Transverse colon (tissue), 4 donors: ENCODE data around the gene STAT6. TPM values are rescaled to one million over a fixed set of nuclear protein-coding genes. Genes with fewer than 3 reads are reported as not detected.
"Not testable (repeated sequence)": the region's sequence is repeated elsewhere in the genome, so short reads cannot be mapped to it uniquely, and the experiment has no call there.

Experiments used
- DNase-seq: peaks from one replicate; pipeline ENCODE4 v3.0.0-alpha.2; 2019
- H3K27ac ChIP-seq, 4 donors: fragments of 200-600 bp; sonication (generic); 2 replicates each; pipeline ENCODE4 v1.5.1; 2016 to 2018; ENCODE audit warnings: inconsistent platforms in 4 of 4
- H3K27me3 ChIP-seq: fragments of 200-600 bp; sonication (generic); 2 replicates; pipeline ENCODE4 v1.5.1; 2017; ENCODE audit warnings: inconsistent platforms
- H3K36me3 ChIP-seq, 4 donors: fragments of 200-600 bp; sonication (generic); 2 replicates each; pipeline ENCODE4 v1.5.1; 2017 to 2019; ENCODE audit warnings: inconsistent platforms in 4 of 4
- H3K4me1 ChIP-seq, 4 donors: fragments of 200-600 bp; sonication (generic); 2 replicates each; pipeline ENCODE4 v1.5.1; 2017 to 2020; ENCODE audit warnings: inconsistent platforms in 4 of 4
- H3K4me3 ChIP-seq, 4 donors: fragments of 200-600 bp; sonication (generic); 1 replicate in 1 of 4; 2 replicates in 3 of 4; pipeline versions ENCODE4 v1.5.1 to v1.6.1; 2017 to 2019; ENCODE audit warnings: inconsistent platforms in 4 of 4
- H3K9me3 ChIP-seq, 2 donors: fragments of 200-600 bp; sonication (generic); 2 replicates each; pipeline ENCODE4 v1.5.1; 2017 to 2019; ENCODE audit warnings: inconsistent platforms in 2 of 2
- CTCF ChIP-seq, 5 experiments: fragments of 200-600 bp in 3 of 5; fragments of 450-650 bp in 2 of 5; sonication (generic) in 3 of 5; IDR thresholded peaks; 1 replicate in 2 of 5; 2 replicates in 3 of 5; pipeline ENCODE4 v1.5.1; 2016 to 2017; ENCODE audit warnings: antibody characterized with exemption in 5 of 5, inconsistent platforms in 3 of 5, mild to moderate bottlenecking in 2 of 5, moderate library complexity in 1 of 5
- EP300 ChIP-seq: sonication (generic); formaldehyde crosslinking; IDR thresholded peaks from one replicate; pipeline ENCODE4 v1.6.1; 2017; ENCODE audit warnings: antibody characterized with exemption, low read depth
- POLR2A ChIP-seq: fragments of 450-650 bp; IDR thresholded peaks from one replicate; pipeline ENCODE4 v1.6.1; 2016; ENCODE audit warnings: antibody characterized with exemption, mild to moderate bottlenecking, moderate library complexity
- POLR2AphosphoS5 ChIP-seq, 3 donors: sonication (generic); formaldehyde crosslinking; IDR thresholded peaks; one replicate each; pipeline ENCODE4 v1.6.1; 2016; ENCODE audit warnings: antibody characterized with exemption in 3 of 3
- WGBS, 2 donors: methylation state at CpG; one replicate each; pipeline ENCODE4 v1.1.5; 2018; ENCODE audit warnings: low coverage in 1 of 2; 5-methylcytosine and 5-hydroxymethylcytosine counted together
- in situ Hi-C, 4 donors: fragments of 200-750 bp; cut with MboI; loops; one replicate each; pipeline versions ENCODE4 v1.15.0 to v1.15.1; 2017; ENCODE audit warnings: low sequenced_read_pairs in 3 of 4, low pct_ligation_motif_present in 1 of 4, low pct_unique_long_range_greater_than_20kb in 1 of 4
- intact Hi-C: fragments of 100-400 bp; cut with DNase I; formaldehyde crosslinking; loops from one replicate; pipeline ENCODE4 v1.15.1; 2023; ENCODE audit warnings: low total_unique reads
- total RNA-seq, 4 donors: library from RNA; depleted of rRNA; stranded (reverse); fragments of >200 nt; gene quantifications; one replicate each; pipeline ENCODE4 v1.1.0, GENCODE V29; 2016

Gene STAT6
- total RNA-seq, 4 donors from 2014 or later = 181 to 318 (median 198) TPM

- Histone ChIP-seq H3K4me3 (no peak overlapping the region), H3K4me1 (peaks cover 2 to 17% (median 4%) of the 10 kb centered on the region in 4 donors), H3K9me3 (no peaks in the 10 kb centered on the region), H3K36me3 (peaks cover 0 to 27% (median 0%) of the 10 kb centered on the region in 4 donors), H3K27ac (peak overlapping the region; percentile 46 to 65 (median 53)), H3K27me3 (no peaks in the 10 kb centered on the region)
- DNase-seq = no peak
- in situ Hi-C loops (loop anchor here in 1 of 4 donors (10.0 kb wide), 1 partner anchor 51 kb away; the partner anchor contains the start of gene ZBTB39), intact Hi-C loops (no loop called here)
- 51 to 55% methylated on average over 2 to 3 of the region's 3 CpGs for WGBS, 2 donors
- TF ChIP-seq POLR2AphosphoS5 (IDR thresholded peaks at IDR 0.05) = no peak
- TF ChIP-seq EP300 = no peak
- TF ChIP-seq CTCF (IDR thresholded peaks at IDR 0.05) = no peak
- TF ChIP-seq POLR2A = no peak
Observed at GRCh38 chr12:57055824-57056223, 55.3 kb downstream of the STAT6 start.

- H3K27me3 ChIP-seq, DNase-seq, H3K9me3 ChIP-seq, H3K4me3 ChIP-seq, H3K27ac ChIP-seq, intact Hi-C loops: not testable (repeated sequence)
- Histone ChIP-seq H3K36me3 (peaks cover 0 to 10% (median 0%) of the 10 kb centered on the region in 4 donors), H3K4me1 (peaks cover 5 to 25% (median 9%) of the 10 kb centered on the region in 4 donors)
- 98 to 100% methylated on average over 3 to 4 of the region's 4 CpGs for WGBS, 2 donors
- in situ Hi-C loops = loop anchor here in 1 of 4 donors (10.0 kb wide), 1 partner anchor 49 kb away; the partner anchor contains the start of gene ZBTB39
Observed at GRCh38 chr12:57053901-57054300, 57.3 kb downstream of the STAT6 start.

GRCh38 chr12:57053146-57053545, 58.0 kb downstream of the STAT6 start:
- H3K9me3 ChIP-seq, DNase-seq, intact Hi-C loops, H3K4me3 ChIP-seq, H3K27me3 ChIP-seq, H3K27ac ChIP-seq, H3K36me3 ChIP-seq: not testable (repeated sequence)
- in situ Hi-C loops = loop anchor here in 1 of 4 donors (10.0 kb wide), 1 partner anchor 48 kb away; the partner anchor contains the start of gene ZBTB39
- peaks cover 6 to 29% (median 13%) of the 10 kb centered on the region in 4 donors for H3K4me1 ChIP-seq
- 80 to 99% methylated on average over 1 to 4 of the region's 4 CpGs for WGBS, 2 donors

- Histone ChIP-seq H3K27ac (peak overlapping the region in 2 of 4 donors; percentile 78 to 80), H3K9me3 (no peaks in the 10 kb centered on the region), H3K27me3 (no peaks in the 10 kb centered on the region), H3K4me3 (no peak overlapping the region), H3K4me1 (peaks cover 10 to 34% (median 26%) of the 10 kb centered on the region in 4 donors), H3K36me3 (no peaks in the 10 kb centered on the region)
- WGBS, 2 donors = 40 to 83% methylated on average over 1 of the region's 1 CpG
- TF ChIP-seq POLR2AphosphoS5 (IDR thresholded peaks at IDR 0.05) = no peak
- no peak for TF ChIP-seq EP300
- TF ChIP-seq POLR2A = no peak
- no peak for TF ChIP-seq CTCF (IDR thresholded peaks at IDR 0.05)
- no peak for DNase-seq
- intact Hi-C loops (no loop called here), in situ Hi-C loops (loop anchor here in 1 of 4 donors (10.0 kb wide), 1 partner anchor 46 kb away; the partner anchor contains the start of gene ZBTB39)
Observed at GRCh38 chr12:57051011-57051410, 60.2 kb downstream of the STAT6 start.

- H3K27ac ChIP-seq = peak within 1 kb of the TSS; percentile 70 to 80 (median 77)
- peak; percentile 76 for DNase-seq
Observed at GRCh38 chr12:57049890-57050289, 61.3 kb downstream of the STAT6 start, which contains the start of gene MYO1A. MYO1A (minus strand) TSS chr12:57050129; CDS start chr12:57048323, 1,806 bp downstream.

More at GRCh38 chr12:57049890-57050289, 61.3 kb downstream of the STAT6 start, which contains the start of gene MYO1A:
- TF ChIP-seq POLR2A (peak; percentile 62), POLR2AphosphoS5 (IDR thresholded peaks at IDR 0.05) (peak in 2 of 3 donors; percentile 41 to 66), EP300 (no peak), CTCF (IDR thresholded peaks at IDR 0.05) (no peak)
- Histone ChIP-seq H3K27me3 (no peaks in the 10 kb centered on the region), H3K9me3 (no peaks in the 10 kb centered on the region), H3K4me1 (peaks cover 7 to 30% (median 26%) of the 10 kb centered on the region in 4 donors), H3K4me3 (peak within 1 kb of the TSS in 3 of 4 donors; percentile 33 to 57 (median 40)), H3K36me3 (no peaks in the 10 kb centered on the region)
- intact Hi-C loops (no loop called here), in situ Hi-C loops (loop anchor here in 1 of 4 donors (10.0 kb wide), 1 partner anchor 45 kb away; the partner anchor contains the start of gene ZBTB39)
- WGBS, 2 donors = 34% methylated on average over 2 of the region's 2 CpGs; no CpG with 5 or more reads in 1 of the 2 donors
